ENCODE measurements around the gene APBA2. TPM values are rescaled to one million over a fixed set of nuclear protein-coding genes. Genes with fewer than 3 reads are reported as not detected.
A peak's percentile ranks its signal among the peaks of the same experiment; 100 is the strongest.

APBA2 gene
- total RNA-seq, 6 experiments from 2014 or later = 5.3 to 6.5 (median 6.1) TPM

- DNase-seq = no peak
- Mint-ChIP-seq H3K27ac (no peak overlapping the region), H3K9me3 (no peaks in the 10 kb centered on the region), H3K4me3 (no peak overlapping the region), H3K27me3 (ENCODE audit: insufficient read depth) (peaks cover 3% of the 10 kb centered on the region), H3K4me1 (ENCODE audit: low read depth) (peaks cover 12% of the 10 kb centered on the region), H3K36me3 (ENCODE audit: low read depth) (no peaks in the 10 kb centered on the region)
- TF ChIP-seq CTCF (IDR thresholded peaks at IDR 0.05) = no peak
Observed at GRCh38 chr15:28890711-28891495, 5.1 kb downstream of the APBA2 start.

GRCh38 chr15:28891588-28891987 is 5.8 kb downstream of the APBA2 start:
- Mint-ChIP-seq H3K9me3 (peaks cover 1% of the 10 kb centered on the region; the same call in 1 of the 2 replicates), H3K36me3 (ENCODE audit: low read depth) (no peaks in the 10 kb centered on the region; the same call in 1 of the 2 replicates), H3K27ac (no peak overlapping the region), H3K27me3 (ENCODE audit: insufficient read depth) (peaks cover 3% of the 10 kb centered on the region), H3K4me3 (no peak overlapping the region), H3K4me1 (ENCODE audit: low read depth) (peaks cover 13% of the 10 kb centered on the region)
- no peak for TF ChIP-seq CTCF (IDR thresholded peaks at IDR 0.05)
- no peak for DNase-seq

- peak overlapping the region; percentile 56 for H3K27ac Mint-ChIP-seq
- no peak for DNase-seq
- H3K36me3 Mint-ChIP-seq (ENCODE audit: low read depth) = peaks cover 7% of the 10 kb centered on the region; the same call in 1 of the 2 replicates
- no peak for TF ChIP-seq CTCF (IDR thresholded peaks at IDR 0.05)
- H3K27me3 Mint-ChIP-seq (ENCODE audit: insufficient read depth) = no peaks in the 10 kb centered on the region; the same call in none of the 2 replicates
- peak overlapping the region; percentile 45; the same call in 1 of the 2 replicates for H3K4me3 Mint-ChIP-seq
- H3K9me3 Mint-ChIP-seq = peaks cover 13% of the 10 kb centered on the region
- peaks cover 21% of the 10 kb centered on the region for H3K4me1 Mint-ChIP-seq (ENCODE audit: low read depth)
Observed at GRCh38 chr15:28892789-28893610, 7.2 kb downstream of the APBA2 start.

- Mint-ChIP-seq H3K36me3 (ENCODE audit: low read depth) (peaks cover 7% of the 10 kb centered on the region; the same call in 1 of the 2 replicates), H3K9me3 (peaks cover 15% of the 10 kb centered on the region), H3K27ac (no peak overlapping the region), H3K4me3 (no peak overlapping the region), H3K4me1 (ENCODE audit: low read depth) (peaks cover 21% of the 10 kb centered on the region), H3K27me3 (ENCODE audit: insufficient read depth) (no peaks in the 10 kb centered on the region; the same call in none of the 2 replicates)
- no peak for TF ChIP-seq CTCF (IDR thresholded peaks at IDR 0.05)
- no peak for DNase-seq
Observed at GRCh38 chr15:28894631-28895030, 8.9 kb downstream of the APBA2 start.

GRCh38 chr15:28895146-28895545 is 9.4 kb downstream of the APBA2 start:
- Mint-ChIP-seq H3K4me3 (no peak overlapping the region), H3K27me3 (ENCODE audit: insufficient read depth) (no peaks in the 10 kb centered on the region; the same call in none of the 2 replicates), H3K36me3 (ENCODE audit: low read depth) (peaks cover 7% of the 10 kb centered on the region; the same call in 1 of the 2 replicates), H3K27ac (no peak overlapping the region), H3K4me1 (ENCODE audit: low read depth) (peaks cover 21% of the 10 kb centered on the region), H3K9me3 (peaks cover 15% of the 10 kb centered on the region)
- no peak for TF ChIP-seq CTCF (IDR thresholded peaks at IDR 0.05)
- DNase-seq = no peak
